Lung microvascular endothelial cell (primary cell): ENCODE results near the gene PTPN14. TPM values are rescaled to one million over a fixed set of nuclear protein-coding genes. Genes with fewer than 3 reads are reported as not detected.
A peak's percentile ranks its signal among the peaks of the same experiment; 100 is the strongest.

Experiments
- DNase-seq, 2 donors: peaks; one replicate each; pipeline versions ENCODE4 v3.0.0 to v3.0.0-alpha.2; 2010; ENCODE audit warnings: low read depth in 2 of 2
- total RNA-seq: library from RNA; depleted of rRNA; stranded (reverse); fragments of >200 nt; gene quantifications from 2 replicates; pipeline ENCODE4 v1.2.1, GENCODE V29; 2014

PTPN14 gene
- total RNA-seq, 1 donor from 2014 or later = 71.8 TPM

GRCh38 chr1:214476986-214477870 lies 74.2 kb downstream of the PTPN14 start:
- no peak for DNase-seq

DNA sequence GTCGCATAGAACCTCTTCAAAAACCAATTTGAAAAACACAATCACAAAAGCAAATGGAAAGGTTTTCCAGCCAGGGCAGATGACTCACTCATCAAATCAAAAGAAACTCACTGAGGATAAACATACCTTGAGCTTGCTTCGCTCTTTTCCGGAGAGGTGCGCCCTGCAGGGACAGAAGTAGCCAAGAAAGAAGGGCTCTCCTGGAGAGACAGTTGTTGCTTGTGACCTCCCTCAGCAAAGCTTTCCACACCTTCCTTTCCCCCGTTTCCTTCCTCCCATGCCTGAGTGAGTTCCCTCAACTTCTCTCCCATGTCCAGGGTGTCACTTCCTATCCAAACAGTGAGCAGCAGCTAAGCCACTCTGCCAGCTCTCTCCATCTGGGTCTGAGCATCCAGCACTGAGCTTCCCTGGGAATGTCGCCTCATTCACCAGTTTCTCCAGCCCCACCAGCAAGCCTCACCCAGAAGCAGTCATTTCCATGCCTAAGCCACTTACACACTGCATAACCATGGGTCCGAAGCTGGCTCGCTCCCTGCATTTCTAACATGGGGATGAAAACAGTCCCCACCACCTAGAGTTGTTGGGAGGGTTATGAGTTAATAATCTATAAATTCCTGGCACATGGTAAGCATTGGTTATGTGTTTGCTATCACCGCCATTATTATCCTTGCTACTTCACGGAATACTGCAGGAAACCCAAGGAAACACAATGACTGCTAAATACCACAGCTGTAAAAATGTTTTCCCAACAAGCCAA lies 75.0 kb downstream of the PTPN14 start:
- DNase-seq = peak; percentile 49 to 73

DNA sequence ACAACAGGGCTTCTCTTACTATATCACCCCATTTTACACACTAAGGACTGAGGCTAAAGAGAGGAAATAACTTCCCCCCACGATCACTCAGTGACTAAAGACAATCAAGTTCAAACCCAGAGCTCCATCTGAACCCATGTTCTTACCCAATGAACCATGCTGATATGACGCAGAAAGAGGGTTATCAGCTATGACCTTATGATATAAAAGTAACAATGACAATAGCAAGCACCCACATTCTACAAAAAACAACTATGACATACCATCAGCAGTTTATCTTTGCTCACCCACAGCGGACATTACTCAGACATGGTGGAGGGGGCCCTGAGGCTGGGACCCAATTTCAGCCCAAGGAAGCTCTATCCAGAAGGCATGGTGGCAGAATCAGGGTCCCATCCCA lies 75.7 kb downstream of the PTPN14 start:
- no peak for DNase-seq

DNA sequence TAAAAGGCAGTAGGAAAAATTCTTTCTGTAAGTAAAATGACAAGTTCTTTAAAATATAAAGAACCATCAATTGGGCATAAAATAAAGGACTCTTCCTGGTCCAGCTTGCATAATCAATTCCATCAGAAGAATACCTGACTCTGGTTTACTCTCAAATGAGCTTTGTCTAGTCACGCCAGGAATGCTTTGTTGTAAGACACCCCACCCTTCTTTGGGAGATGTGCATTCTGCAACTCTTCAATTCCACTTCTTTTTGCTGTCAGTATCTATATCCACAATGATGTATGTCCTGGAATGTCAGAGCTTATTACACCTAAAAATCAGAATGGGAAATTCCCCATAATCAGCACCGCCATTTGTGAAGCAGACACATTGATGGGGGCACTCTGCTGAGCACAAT lies 76.1 kb downstream of the PTPN14 start:
- DNase-seq = no peak

GRCh38 chr1:214474467-214474866 lies 76.9 kb downstream of the PTPN14 start:
- DNase-seq = no peak

DNA sequence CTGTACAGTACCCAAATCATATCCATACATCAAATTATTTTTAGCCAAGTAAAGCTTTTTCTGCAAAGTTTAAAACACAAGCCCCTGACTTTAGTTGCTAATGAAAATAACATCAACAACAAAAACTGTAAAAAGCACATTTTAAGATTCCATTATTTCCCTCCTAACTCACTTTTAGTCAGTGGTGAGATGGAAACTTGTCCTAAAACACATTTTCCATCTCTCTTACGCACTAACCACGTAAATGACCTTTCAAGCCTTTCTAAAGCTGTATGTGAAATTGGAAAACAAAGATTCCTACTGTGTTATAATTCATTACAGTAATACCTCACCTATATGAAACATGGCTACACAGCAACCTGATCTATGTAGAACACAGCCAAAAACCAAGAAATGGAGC lies 77.5 kb downstream of the PTPN14 start:
- no peak for DNase-seq

GRCh38 chr1:214473387-214473786 lies 78.0 kb downstream of the PTPN14 start:
- no peak for DNase-seq

DNA sequence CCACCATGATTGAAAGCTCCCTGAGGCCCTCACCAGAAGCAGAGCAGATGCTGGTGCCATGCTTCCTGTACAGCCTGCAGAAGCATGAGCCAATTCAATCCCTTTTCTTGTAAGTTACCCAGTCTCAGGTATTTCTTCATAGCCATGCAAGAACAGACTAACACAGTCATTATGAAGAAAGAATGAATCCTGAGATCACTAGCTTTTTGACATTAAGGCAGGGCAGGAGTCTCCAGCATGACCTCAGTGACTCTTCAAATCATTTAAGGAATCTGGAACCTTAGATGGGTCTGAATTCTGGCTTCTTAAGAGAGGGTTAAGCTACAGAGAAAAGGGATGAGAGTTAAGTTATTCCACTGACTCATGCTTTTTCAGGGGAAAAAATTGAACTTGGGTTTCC lies 79.0 kb downstream of the PTPN14 start:
- no peak for DNase-seq

DNA sequence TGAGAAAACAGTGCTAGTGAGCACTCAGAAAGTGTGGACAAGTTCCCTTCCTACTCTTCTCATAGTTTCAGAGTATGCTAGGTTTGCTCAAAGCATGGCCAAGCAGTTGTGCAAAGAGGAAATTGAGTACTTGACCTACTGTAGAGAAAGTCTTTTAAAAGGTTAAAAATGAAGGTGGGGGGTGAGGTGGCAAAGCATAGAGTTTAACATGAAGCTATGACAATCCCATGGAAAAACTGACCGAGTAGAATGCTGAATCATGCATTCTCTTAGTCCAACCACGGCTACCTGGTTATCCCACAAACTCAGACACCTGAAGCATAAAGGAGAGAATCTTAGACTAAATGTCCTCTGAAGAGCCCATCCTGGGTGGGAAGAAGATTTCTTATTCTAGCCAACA lies 79.9 kb downstream of the PTPN14 start:
- DNase-seq = peak in 1 of 2 donors; percentile 53

- DNase-seq = no peak
Measured at GRCh38 chr1:214470132-214470531, 81.3 kb downstream of the PTPN14 start.

DNA sequence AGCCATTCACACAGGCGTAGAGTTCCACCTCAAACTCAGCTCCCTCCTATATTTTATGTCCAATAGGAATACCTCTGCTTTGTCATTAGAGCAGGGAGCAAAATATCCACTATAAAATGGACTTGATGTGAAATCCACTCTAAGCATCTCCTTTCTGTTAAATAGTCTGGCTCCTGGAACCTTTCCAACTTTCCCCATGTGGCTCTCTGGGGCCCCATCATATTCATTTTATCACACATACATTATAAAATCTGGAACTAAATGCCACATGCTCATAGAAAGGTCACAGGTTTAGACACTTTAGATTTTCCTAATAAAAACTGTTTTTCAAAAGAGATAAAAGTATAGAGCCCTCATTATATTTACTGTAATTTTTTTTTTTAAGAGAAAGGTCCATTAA lies 82.1 kb downstream of the PTPN14 start:
- no peak for DNase-seq

DNA sequence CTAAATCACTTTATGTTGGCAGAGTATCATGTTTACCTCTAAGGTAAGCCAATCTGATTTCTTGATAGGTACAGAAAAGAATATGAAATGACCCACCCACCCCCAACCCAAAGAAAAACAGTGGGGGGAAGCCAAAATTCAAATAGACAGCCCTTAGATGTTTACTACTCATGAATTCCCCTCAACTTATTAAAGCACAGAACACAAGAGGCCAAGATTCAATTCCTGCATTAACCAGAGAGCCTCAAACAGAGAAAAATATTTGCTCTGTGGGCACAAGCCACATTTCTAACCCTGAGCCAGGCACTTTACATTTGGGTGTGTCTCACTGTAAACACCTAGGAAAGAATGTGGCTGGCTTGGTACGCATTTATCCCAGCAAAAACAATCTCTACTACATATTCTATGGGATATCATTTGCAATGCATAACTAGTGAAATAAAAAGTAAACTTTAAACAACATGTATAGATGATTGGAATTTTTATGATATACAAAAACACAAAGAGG lies 84.3 kb downstream of the PTPN14 start:
- no peak for DNase-seq

DNA sequence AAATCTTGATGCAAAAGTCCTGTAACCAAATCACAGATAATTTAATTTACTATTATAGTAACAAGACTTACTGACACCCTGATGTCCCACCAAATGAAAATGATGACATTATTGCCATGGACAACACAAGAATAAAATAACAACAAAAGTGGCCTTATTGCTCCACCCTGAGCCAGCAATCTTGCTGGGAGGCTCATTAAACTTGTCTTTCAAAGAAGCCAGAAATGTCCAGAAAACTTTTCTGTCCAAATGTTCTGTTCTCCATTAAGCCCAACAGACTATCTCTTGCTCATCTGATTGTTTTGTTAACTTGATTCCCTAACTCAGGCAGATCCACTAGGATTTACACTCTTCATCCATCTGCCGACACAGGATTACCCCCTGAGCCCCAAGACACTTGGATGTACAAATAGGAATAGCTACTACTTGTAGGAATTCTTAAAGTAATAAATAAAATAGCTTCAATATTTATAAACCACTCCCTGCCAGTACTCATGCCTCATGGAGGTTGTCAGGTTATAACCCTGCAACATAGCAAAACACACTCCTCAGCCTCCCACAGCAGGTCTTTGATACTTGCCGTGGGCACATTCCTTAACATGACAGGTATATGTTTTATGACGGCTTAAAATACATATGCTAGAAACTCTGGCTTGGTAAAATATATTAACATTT lies 84.9 kb downstream of the PTPN14 start:
- no peak for DNase-seq

DNA sequence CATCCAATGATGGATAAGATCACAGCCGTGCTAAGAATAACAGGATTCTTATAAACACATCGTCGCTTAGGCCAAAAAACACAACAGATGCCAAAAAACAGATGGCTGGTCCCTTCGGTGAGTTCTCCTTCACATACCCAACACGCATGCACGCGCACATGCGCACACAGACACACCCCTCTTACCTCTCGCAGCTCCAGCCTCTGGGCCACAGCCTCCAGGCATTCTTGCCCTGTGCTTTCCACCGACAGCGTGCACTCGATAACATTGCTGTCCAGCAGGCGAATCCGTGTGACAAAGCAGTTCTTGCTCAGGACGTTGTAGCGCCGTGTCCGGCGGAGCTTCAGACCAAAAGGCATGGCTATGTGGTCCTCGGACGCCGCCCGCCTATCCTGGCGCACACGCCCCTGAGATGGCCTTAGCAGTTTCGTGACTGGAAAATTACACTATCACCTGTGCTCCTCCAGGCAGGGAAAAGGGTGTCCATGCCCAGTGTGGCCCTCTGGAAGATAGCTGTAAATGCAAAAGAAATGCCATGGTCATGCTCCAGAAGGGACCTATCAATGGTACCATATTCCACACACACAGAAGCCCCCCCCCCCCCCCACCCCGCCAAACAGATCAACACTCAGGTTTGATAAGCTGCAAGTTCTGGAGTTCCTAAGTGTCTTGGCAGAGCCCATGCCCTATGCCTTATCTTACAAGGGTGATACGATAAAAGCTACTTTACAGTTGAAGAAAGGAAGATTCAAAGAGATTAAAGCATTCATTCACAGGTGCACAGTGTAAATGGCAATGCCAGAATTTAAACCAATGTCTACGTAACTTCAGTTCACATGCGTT lies 86.7 kb downstream of the PTPN14 start:
- no peak for DNase-seq

DNA sequence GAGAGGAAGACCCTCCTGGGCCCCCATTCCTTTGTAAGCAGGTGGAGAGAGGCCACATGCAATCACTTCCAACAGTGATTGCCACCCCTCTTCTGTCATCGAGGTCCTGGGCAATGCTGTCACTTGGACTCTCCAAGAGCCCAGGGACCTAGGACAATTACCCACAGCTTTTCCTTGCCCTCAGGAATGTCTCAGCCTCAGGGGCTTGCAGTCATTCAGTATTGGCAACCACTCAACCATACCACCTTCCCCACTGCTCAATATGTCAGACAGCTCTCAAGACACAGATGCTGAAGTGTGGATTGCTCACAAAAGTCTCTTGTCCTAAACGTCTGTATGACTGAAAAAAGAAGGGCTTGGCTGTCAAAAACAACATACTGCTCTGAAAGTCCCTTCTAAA lies 87.8 kb downstream of the PTPN14 start:
- no peak for DNase-seq

- DNase-seq = no peak
Measured at GRCh38 chr1:214462882-214463281, 88.5 kb downstream of the PTPN14 start.

- no peak for DNase-seq
Measured at GRCh38 chr1:214461305-214461704, 90.1 kb downstream of the PTPN14 start.

- DNase-seq = peak in 1 of 2 donors; percentile 65
Measured at GRCh38 chr1:214460304-214460916, 91.0 kb downstream of the PTPN14 start.

GRCh38 chr1:214459895-214460294 lies 91.5 kb downstream of the PTPN14 start:
- no peak for DNase-seq

DNA sequence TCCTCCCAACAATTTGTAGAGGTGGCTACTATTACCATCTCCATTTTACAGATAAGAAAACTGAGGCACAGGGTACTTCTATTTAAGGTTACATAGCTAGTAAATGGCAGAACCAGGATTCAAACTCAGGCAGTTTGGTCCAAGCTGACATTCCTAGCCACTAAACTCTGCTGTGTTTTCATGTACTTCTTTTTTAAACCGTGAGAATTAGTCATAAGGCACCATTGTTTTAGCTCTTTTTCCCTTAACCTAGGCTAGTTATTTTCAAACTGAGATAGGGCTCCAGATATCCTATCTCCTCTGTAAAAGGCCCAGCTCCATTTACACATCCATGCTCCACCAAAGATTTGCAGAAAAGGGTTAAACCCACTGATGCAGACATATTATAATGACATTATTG lies 92.9 kb downstream of the PTPN14 start:
- DNase-seq = peak in 1 of 2 donors; percentile 47
